Measurements from ENCODE around the gene LYPD6. TPM values are rescaled to one million over a fixed set of nuclear protein-coding genes. Genes with fewer than 3 reads are reported as not detected.

Gene LYPD6
- total and polyA plus RNA-seq, 2 experiments from 2014 or later: 2.3 to 3.9 TPM

GRCh38 chr2:149333636-149334035, 3.2 kb downstream of the LYPD6 start:
- Histone ChIP-seq H3K4me3 (no peak overlapping the region), H2AFZ (no peak overlapping the region), H3K36me3 (ENCODE audit: low read depth) (no peaks in the 10 kb centered on the region), H4K20me1 (ENCODE audit: insufficient read depth) (no peaks in the 10 kb centered on the region), H3K9me2 (ENCODE audit: insufficient read depth) (no peaks in the 10 kb centered on the region), H3K27me3 (replicated peaks; ENCODE audit: insufficient read depth) (peaks cover 9% of the 10 kb centered on the region; the same call in 1 of the 2 replicates), H3K9ac (no peak overlapping the region), H3K79me2 (ENCODE audit: insufficient read depth) (no peaks in the 10 kb centered on the region), H3K4me1 (ENCODE audit: insufficient read depth) (no peaks in the 10 kb centered on the region), H3K4me2 (ENCODE audit: unreplicated experiment) (no peak overlapping the region), H3K9me3 (ENCODE audit: low read depth) (no peaks in the 10 kb centered on the region), H3K27ac (no peak overlapping the region), H3F3A (ENCODE audit: insufficient read depth) (no peaks in the 10 kb centered on the region)
- TF ChIP-seq EZH2 (IDR thresholded peaks at IDR 0.05; ENCODE audit: insufficient read depth, poor library complexity, severe bottlenecking): no peak
- no peak for TF ChIP-seq EZH2phosphoT487 (IDR thresholded peaks at IDR 0.05; ENCODE audit: insufficient read depth, low read depth)
- 68 to 80% methylated on average over 3 of the region's 3 CpGs for WGBS, 2 experiments (ENCODE audit: low coverage in 1 of 2, low lambda C conversion rate in 2 of 2, missing lambda C conversion rate in 2 of 2)
- in situ Hi-C loops (cut with MboI): loop anchor here (25.0 kb wide), 1 partner anchor 229 kb away; no protein-coding TSS in a partner anchor
- no peak for DNase-seq

GRCh38 chr2:149334156-149334555, 3.8 kb downstream of the LYPD6 start:
- no peak for DNase-seq
- H3K27me3 ChIP-seq (replicated peaks; ENCODE audit: insufficient read depth): peaks cover 9% of the 10 kb centered on the region; the same call in 1 of the 2 replicates
- H3K79me2 ChIP-seq (ENCODE audit: insufficient read depth): no peaks in the 10 kb centered on the region
- H3K27ac ChIP-seq: no peak overlapping the region
- H3K9me3 ChIP-seq (ENCODE audit: low read depth): no peaks in the 10 kb centered on the region
- in situ Hi-C loops (cut with MboI): loop anchor here (25.0 kb wide), 1 partner anchor 228 kb away; no protein-coding TSS in a partner anchor
- 65 to 73% methylated on average over 2 of the region's 2 CpGs for WGBS, 2 experiments (ENCODE audit: low coverage in 1 of 2, low lambda C conversion rate in 2 of 2, missing lambda C conversion rate in 2 of 2)
- no peaks in the 10 kb centered on the region for H4K20me1 ChIP-seq (ENCODE audit: insufficient read depth)
- H3K4me1 ChIP-seq (ENCODE audit: insufficient read depth): no peaks in the 10 kb centered on the region
- H3F3A ChIP-seq (ENCODE audit: insufficient read depth): no peaks in the 10 kb centered on the region
- H3K36me3 ChIP-seq (ENCODE audit: low read depth): no peaks in the 10 kb centered on the region
- H2AFZ ChIP-seq: no peak overlapping the region
- no peak overlapping the region for H3K4me2 ChIP-seq (ENCODE audit: unreplicated experiment)
- TF ChIP-seq EZH2 (IDR thresholded peaks at IDR 0.05; ENCODE audit: insufficient read depth, poor library complexity, severe bottlenecking) (no peak), EZH2phosphoT487 (IDR thresholded peaks at IDR 0.05; ENCODE audit: insufficient read depth, low read depth) (no peak)
- H3K4me3 ChIP-seq: no peak overlapping the region
- H3K9ac ChIP-seq: no peak overlapping the region
- H3K9me2 ChIP-seq (ENCODE audit: insufficient read depth): no peaks in the 10 kb centered on the region

- no peaks in the 10 kb centered on the region for H3K27me3 ChIP-seq (replicated peaks; ENCODE audit: insufficient read depth)
- 56 to 70% methylated on average over 2 of the region's 2 CpGs for WGBS, 2 experiments (ENCODE audit: low coverage in 1 of 2, low lambda C conversion rate in 2 of 2, missing lambda C conversion rate in 2 of 2)
- H3K4me2 ChIP-seq (ENCODE audit: unreplicated experiment): no peak overlapping the region
- no peak overlapping the region for H2AFZ ChIP-seq
- H3K9ac ChIP-seq: no peak overlapping the region
- in situ Hi-C loops (cut with MboI): loop anchor here (25.0 kb wide), 1 partner anchor 223 kb away; no protein-coding TSS in a partner anchor
- DNase-seq: no peak
- no peaks in the 10 kb centered on the region for H3K9me2 ChIP-seq (ENCODE audit: insufficient read depth)
- no peaks in the 10 kb centered on the region for H3K9me3 ChIP-seq (ENCODE audit: low read depth)
- no peaks in the 10 kb centered on the region for H3F3A ChIP-seq (ENCODE audit: insufficient read depth)
- H3K27ac ChIP-seq: no peak overlapping the region
- H3K4me1 ChIP-seq (ENCODE audit: insufficient read depth): no peaks in the 10 kb centered on the region; the same call in 1 of the 2 replicates
- no peaks in the 10 kb centered on the region for H4K20me1 ChIP-seq (ENCODE audit: insufficient read depth)
- no peaks in the 10 kb centered on the region for H3K36me3 ChIP-seq (ENCODE audit: low read depth)
- no peak for TF ChIP-seq EZH2phosphoT487 (IDR thresholded peaks at IDR 0.05; ENCODE audit: insufficient read depth, low read depth)
- H3K4me3 ChIP-seq: no peak overlapping the region
- no peaks in the 10 kb centered on the region for H3K79me2 ChIP-seq (ENCODE audit: insufficient read depth)
These were observed 8.9 kb downstream of the LYPD6 start for GRCh38 chr2:149339324-149339723.

GRCh38 chr2:149342509-149342908, 12.1 kb downstream of the LYPD6 start:
- H3K36me3 ChIP-seq (ENCODE audit: low read depth): no peaks in the 10 kb centered on the region
- 33 to 56% methylated on average over 1 of the region's 1 CpG for WGBS, 2 experiments (ENCODE audit: low coverage in 1 of 2, low lambda C conversion rate in 2 of 2, missing lambda C conversion rate in 2 of 2)
- no peaks in the 10 kb centered on the region for H3K79me2 ChIP-seq (ENCODE audit: insufficient read depth)
- no peaks in the 10 kb centered on the region for H3F3A ChIP-seq (ENCODE audit: insufficient read depth)
- H2AFZ ChIP-seq: no peak overlapping the region
- H3K9me2 ChIP-seq (ENCODE audit: insufficient read depth): no peaks in the 10 kb centered on the region
- no peak for DNase-seq
- H3K27me3 ChIP-seq (replicated peaks; ENCODE audit: insufficient read depth): no peaks in the 10 kb centered on the region
- no peaks in the 10 kb centered on the region for H3K9me3 ChIP-seq (ENCODE audit: low read depth)
- in situ Hi-C loops (cut with MboI): loop anchor here (25.0 kb wide), 1 partner anchor 220 kb away; no protein-coding TSS in a partner anchor
- H3K27ac ChIP-seq: no peak overlapping the region
- no peak overlapping the region for H3K4me3 ChIP-seq
- H4K20me1 ChIP-seq (ENCODE audit: insufficient read depth): no peaks in the 10 kb centered on the region
- H3K4me1 ChIP-seq (ENCODE audit: insufficient read depth): no peaks in the 10 kb centered on the region; the same call in 1 of the 2 replicates
- H3K9ac ChIP-seq: no peak overlapping the region
- no peak for TF ChIP-seq EZH2phosphoT487 (IDR thresholded peaks at IDR 0.05; ENCODE audit: insufficient read depth, low read depth)
- no peak for TF ChIP-seq EZH2 (IDR thresholded peaks at IDR 0.05; ENCODE audit: insufficient read depth, poor library complexity, severe bottlenecking)
- no peak overlapping the region for H3K4me2 ChIP-seq (ENCODE audit: unreplicated experiment)

All from GM23248 (cell line).